Erythroblast (primary cell): Measurements from ENCODE around the gene HOXB4.

Experiments
- GATA1 ChIP-seq: IDR thresholded peaks from 2 replicates; pipeline ENCODE4 v1.6.1; 2011; ENCODE audit warnings: low read depth, mild to moderate bottlenecking, control low read depth, low read length, moderate library complexity
- POLR2A ChIP-seq: IDR thresholded peaks from 2 replicates; pipeline ENCODE4 v1.6.1; 2011; ENCODE audit warnings: mild to moderate bottlenecking, low read length

- TF ChIP-seq POLR2A (no peak), GATA1 (no peak)
These were observed 13.1 kb downstream of the HOXB4 start for GRCh38 chr17:48565022-48565554.
